ENCODE measurements around the gene GNAI1. TPM values are rescaled to one million over a fixed set of nuclear protein-coding genes. Genes with fewer than 3 reads are reported as not detected.

Gene GNAI1
- total RNA-seq, 2 experiments from 2014 or later, result 1.7 to 2.8 TPM

DNA sequence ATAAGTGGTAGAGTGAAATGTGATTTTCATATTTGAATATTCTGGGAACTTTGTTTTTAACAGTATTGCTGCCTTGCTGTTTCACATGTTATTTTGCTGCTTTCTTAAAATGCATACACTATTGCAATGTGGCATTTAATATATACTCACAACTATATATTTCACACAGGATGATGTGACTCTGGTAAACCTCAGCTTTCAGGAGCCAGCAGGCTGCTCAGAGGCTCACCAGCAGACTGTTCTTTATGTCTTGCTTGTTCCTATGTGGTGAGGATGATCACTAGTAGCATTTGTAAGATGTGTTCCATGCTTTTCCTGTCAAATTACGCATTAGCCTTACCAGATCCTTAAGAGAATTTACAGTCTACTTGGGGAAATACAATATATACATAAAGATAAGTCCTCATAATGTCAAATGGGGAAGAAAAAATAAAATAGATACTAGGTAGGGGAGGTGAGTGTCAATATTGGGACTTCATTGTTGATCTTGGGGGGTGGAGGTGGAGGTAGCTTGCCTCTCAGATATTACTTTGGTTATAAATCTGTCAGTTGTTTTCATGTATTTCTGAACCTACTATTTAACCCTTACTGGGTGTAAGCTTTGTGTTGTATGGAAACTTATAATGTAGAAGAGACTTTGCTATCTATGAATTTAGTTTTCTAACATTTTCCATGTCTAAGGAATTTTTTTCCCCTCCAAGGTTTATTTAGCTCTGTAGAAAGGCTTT is 8.4 kb downstream of the GNAI1 start:
- Mint-ChIP-seq H3K27me3 (peaks cover 40% of the 10 kb centered on the region), H3K36me3 (ENCODE audit: low read depth) (no peaks in the 10 kb centered on the region), H3K4me3 (no peak overlapping the region), H3K9me3 (no peaks in the 10 kb centered on the region), H3K27ac (no peak overlapping the region), H3K4me1 (ENCODE audit: low read depth) (peaks cover 6% of the 10 kb centered on the region)
- intact Hi-C loops (cut with micrococcal nuclease), result no loop called here
- ATAC-seq (no peak), DNase-seq (no peak)
- TF ChIP-seq, protein P1, sequence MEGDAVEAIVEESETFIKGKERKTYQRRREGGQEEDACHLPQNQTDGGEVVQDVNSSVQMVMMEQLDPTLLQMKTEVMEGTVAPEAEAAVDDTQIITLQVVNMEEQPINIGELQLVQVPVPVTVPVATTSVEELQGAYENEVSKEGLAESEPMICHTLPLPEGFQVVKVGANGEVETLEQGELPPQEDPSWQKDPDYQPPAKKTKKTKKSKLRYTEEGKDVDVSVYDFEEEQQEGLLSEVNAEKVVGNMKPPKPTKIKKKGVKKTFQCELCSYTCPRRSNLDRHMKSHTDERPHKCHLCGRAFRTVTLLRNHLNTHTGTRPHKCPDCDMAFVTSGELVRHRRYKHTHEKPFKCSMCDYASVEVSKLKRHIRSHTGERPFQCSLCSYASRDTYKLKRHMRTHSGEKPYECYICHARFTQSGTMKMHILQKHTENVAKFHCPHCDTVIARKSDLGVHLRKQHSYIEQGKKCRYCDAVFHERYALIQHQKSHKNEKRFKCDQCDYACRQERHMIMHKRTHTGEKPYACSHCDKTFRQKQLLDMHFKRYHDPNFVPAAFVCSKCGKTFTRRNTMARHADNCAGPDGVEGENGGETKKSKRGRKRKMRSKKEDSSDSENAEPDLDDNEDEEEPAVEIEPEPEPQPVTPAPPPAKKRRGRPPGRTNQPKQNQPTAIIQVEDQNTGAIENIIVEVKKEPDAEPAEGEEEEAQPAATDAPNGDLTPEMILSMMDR (IDR thresholded peaks at IDR 0.05), result no peak
- ChIA-PET POLR2A (interaction anchor here (0.6 to 0.8 kb wide), 2 partner anchors 37 to 227 kb away, joined by 3 read pairs; no protein-coding TSS in a partner anchor), CTCF (no interaction called here)

DNA sequence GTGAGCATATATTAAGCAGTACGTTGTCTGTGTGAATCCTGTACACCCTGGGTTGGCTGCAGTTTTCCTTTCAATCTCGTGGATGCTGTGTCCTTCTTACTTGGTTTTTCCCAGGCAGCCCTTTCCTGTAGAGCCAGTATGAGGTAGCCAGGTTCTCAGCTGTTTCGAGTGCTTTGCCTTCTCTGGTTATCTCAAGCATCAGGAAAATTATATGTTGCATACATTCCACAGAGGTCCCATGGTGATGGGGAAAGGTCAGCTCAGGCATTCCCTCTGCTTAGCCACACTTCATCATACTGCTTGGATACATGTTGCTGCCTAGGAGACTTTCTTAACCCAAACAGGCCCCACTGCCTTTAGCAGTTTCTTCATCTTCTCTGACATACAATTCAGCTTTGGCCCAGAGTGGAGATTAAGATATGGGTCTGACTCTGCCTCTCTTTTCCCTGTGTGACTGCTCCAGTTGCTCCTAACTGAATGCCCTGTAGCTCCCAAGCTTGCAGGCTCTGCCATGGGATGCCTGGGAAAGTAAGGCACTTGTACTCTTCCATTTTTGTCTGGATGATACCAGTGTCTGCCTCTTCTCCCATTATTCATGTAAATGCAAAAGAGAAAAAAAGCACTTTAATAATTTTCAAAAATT is 11.3 kb downstream of the GNAI1 start:
- Mint-ChIP-seq H3K9me3 (no peaks in the 10 kb centered on the region), H3K4me3 (no peak overlapping the region), H3K27me3 (peaks cover 34% of the 10 kb centered on the region), H3K36me3 (ENCODE audit: low read depth) (no peaks in the 10 kb centered on the region), H3K27ac (no peak overlapping the region), H3K4me1 (ENCODE audit: low read depth) (peaks cover 6% of the 10 kb centered on the region)
- intact Hi-C loops (cut with micrococcal nuclease), result no loop called here
- DNase-seq, result no peak
- no peak for ATAC-seq
- POLR2A ChIA-PET, result no interaction called here
- TF ChIP-seq, protein P1 (IDR thresholded peaks at IDR 0.05), result no peak
- CTCF ChIA-PET, result interaction anchor here (1.1 kb wide), 1 partner anchor 114 kb away, joined by 3 read pairs; no protein-coding TSS in a partner anchor

DNA sequence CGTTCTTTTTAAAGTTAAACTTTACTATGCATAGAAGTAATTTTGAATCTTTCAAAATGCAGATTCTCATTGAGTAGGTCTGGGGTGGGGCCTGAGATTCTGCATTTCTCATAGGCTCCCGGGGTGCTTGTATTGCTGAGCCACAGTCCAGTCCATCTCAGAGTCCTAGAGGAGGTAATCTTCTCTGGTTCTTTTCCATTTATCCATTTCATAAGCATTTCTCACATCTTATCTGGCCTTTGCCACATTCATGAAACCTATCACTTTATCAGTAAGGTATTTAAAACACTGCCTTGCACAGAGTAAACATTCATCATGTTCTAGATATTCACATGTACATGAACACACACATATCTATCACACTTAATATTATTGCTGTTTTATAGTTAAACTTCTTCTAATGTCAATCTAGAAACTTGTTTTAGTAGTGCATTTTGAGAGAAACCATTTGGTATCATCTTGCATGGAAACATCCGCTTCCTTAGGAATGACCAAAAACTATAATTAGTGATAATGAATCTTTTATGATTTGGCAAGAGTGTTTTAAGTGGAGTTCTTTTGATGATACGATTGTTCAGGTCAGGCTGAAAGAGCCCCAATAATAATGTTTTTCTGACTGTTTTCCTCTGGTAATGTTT is 12.0 kb downstream of the GNAI1 start:
- intact Hi-C loops (cut with micrococcal nuclease), result no loop called here
- Mint-ChIP-seq H3K4me3 (no peak overlapping the region), H3K27ac (no peak overlapping the region), H3K27me3 (peaks cover 27% of the 10 kb centered on the region), H3K4me1 (ENCODE audit: low read depth) (peaks cover 12% of the 10 kb centered on the region), H3K36me3 (ENCODE audit: low read depth) (no peaks in the 10 kb centered on the region), H3K9me3 (no peaks in the 10 kb centered on the region)
- POLR2A ChIA-PET, result no interaction called here
- DNase-seq (no peak), ATAC-seq (no peak)
- CTCF ChIA-PET, result interaction anchor here (1.1 to 1.8 kb wide), 2 partner anchors 35 to 114 kb away, joined by 3 to 4 read pairs; no protein-coding TSS in a partner anchor
- TF ChIP-seq, protein P1 (IDR thresholded peaks at IDR 0.05), result no peak

DNA sequence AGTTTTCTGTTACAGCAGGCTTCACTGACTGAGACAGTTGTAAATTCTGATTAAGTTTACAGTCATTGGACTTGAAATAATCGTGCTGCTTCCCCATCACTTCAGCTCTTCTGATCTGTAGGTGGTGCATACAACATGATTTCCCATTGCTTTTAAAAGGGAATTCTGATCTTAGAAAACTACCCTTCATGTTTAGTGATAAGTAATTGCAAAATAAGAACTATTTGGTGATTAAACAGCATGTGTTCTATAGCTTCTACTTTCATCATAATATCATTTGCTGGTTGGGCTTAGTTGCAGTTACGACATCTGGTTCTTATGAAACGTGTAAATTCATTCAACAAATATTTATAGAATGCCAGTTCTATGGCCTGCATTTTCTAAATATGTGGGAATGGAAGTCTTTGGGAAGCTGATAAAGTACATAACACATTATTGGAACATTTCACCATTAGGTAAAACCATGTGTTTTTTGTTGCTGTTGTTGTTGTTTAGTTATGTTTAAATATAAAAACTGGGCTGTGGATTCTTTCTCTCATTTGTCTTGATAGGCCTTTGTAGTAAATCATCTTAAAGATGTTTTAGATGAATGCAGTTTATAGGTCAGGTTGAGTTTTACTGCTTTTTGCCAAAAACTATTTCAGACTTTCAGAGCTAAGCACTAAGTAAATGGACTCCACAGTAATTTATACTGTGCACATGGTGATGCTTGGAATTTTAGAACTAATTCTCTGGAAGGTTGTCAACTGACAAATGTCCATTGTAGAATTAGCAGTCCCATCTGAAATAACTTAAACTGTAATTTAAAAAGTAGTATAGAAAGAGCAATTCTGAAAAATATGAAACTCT is 13.1 kb downstream of the GNAI1 start:
- Mint-ChIP-seq H3K9me3 (no peaks in the 10 kb centered on the region), H3K36me3 (ENCODE audit: low read depth) (no peaks in the 10 kb centered on the region), H3K27me3 (peaks cover 21% of the 10 kb centered on the region), H3K4me3 (no peak overlapping the region), H3K27ac (no peak overlapping the region), H3K4me1 (ENCODE audit: low read depth) (peaks cover 16% of the 10 kb centered on the region)
- ChIA-PET POLR2A (no interaction called here), CTCF (interaction anchor here (1.8 kb wide), 1 partner anchor 34 kb away, joined by 4 read pairs; no protein-coding TSS in a partner anchor)
- TF ChIP-seq, protein P1 (IDR thresholded peaks at IDR 0.05), result no peak
- ATAC-seq (no peak), DNase-seq (no peak)
- intact Hi-C loops (cut with micrococcal nuclease), result no loop called here

All from activated CD8-positive, alpha-beta T cell treated with anti-CD3 and anti-CD28 coated beads for 36 hours (primary cell).